NCI-H226 (cell line): Measurements from ENCODE around the gene RAB11B.
A peak's percentile ranks its signal among the peaks of the same experiment; 100 is the strongest.
"Not testable (repeated sequence)": the region's sequence is repeated elsewhere in the genome, so short reads cannot be mapped to it uniquely, and the experiment has no call there.

Source experiments
- DNase-seq: peaks from one replicate; pipeline ENCODE4 v3.0.0-alpha.2; 2015

Gene RAB11B

GRCh38 chr19:8371011-8371804, 19.0 kb upstream of the RAB11B start:
- no peak for DNase-seq

GRCh38 chr19:8373867-8374813, 16.0 kb upstream of the RAB11B start:
- DNase-seq: no peak

- not testable (repeated sequence) for DNase-seq
These were observed 14.4 kb upstream of the RAB11B start for GRCh38 chr19:8375766-8376165.

- DNase-seq: not testable (repeated sequence)
These were observed 13.7 kb upstream of the RAB11B start for GRCh38 chr19:8376373-8376974.

- no peak for DNase-seq
These were observed 12.6 kb upstream of the RAB11B start for GRCh38 chr19:8377598-8377997.

- DNase-seq: not testable (repeated sequence)
These were observed 10.8 kb upstream of the RAB11B start for GRCh38 chr19:8379156-8379891.

GRCh38 chr19:8384569-8384968, 5.6 kb upstream of the RAB11B start:
- not testable (repeated sequence) for DNase-seq

- not testable (repeated sequence) for DNase-seq
These were observed 5.1 kb upstream of the RAB11B start for GRCh38 chr19:8385103-8385502.

GRCh38 chr19:8385566-8385965, 4.6 kb upstream of the RAB11B start:
- not testable (repeated sequence) for DNase-seq

- DNase-seq: not testable (repeated sequence)
These were observed 3.7 kb upstream of the RAB11B start for GRCh38 chr19:8386419-8386818.

- no peak for DNase-seq
These were observed 3.2 kb upstream of the RAB11B start for GRCh38 chr19:8386990-8387389.

GRCh38 chr19:8387688-8388611, 2.2 kb upstream of the RAB11B start:
- no peak for DNase-seq

GRCh38 chr19:8388612-8388958, 1.6 kb upstream of the RAB11B start:
- no peak for DNase-seq

GRCh38 chr19:8390617-8390981, 439 bp downstream of the RAB11B start:
- DNase-seq: peak; percentile 69

- DNase-seq: no peak
These were observed 1.2 kb downstream of the RAB11B start for GRCh38 chr19:8391198-8392016.

GRCh38 chr19:8392017-8392591, 1.9 kb downstream of the RAB11B start:
- DNase-seq: no peak

GRCh38 chr19:8393192-8393870, 3.2 kb downstream of the RAB11B start:
- no peak for DNase-seq

- DNase-seq: no peak
These were observed 3.7 kb downstream of the RAB11B start for GRCh38 chr19:8393871-8394250.

- no peak for DNase-seq
These were observed 5.5 kb downstream of the RAB11B start for GRCh38 chr19:8395621-8396082.

- no peak for DNase-seq
These were observed 6.0 kb downstream of the RAB11B start for GRCh38 chr19:8396185-8396562.
